GM18526 (cell line): ENCODE data around the gene FAM120AOS.

Experiments used
- POLR2A ChIP-seq: IDR thresholded peaks from 3 replicates; pipeline ENCODE4 v1.6.1; 2011; ENCODE audit not compliant: insufficient read length; ENCODE audit errors: extremely low read depth

The FAM120AOS gene

DNA sequence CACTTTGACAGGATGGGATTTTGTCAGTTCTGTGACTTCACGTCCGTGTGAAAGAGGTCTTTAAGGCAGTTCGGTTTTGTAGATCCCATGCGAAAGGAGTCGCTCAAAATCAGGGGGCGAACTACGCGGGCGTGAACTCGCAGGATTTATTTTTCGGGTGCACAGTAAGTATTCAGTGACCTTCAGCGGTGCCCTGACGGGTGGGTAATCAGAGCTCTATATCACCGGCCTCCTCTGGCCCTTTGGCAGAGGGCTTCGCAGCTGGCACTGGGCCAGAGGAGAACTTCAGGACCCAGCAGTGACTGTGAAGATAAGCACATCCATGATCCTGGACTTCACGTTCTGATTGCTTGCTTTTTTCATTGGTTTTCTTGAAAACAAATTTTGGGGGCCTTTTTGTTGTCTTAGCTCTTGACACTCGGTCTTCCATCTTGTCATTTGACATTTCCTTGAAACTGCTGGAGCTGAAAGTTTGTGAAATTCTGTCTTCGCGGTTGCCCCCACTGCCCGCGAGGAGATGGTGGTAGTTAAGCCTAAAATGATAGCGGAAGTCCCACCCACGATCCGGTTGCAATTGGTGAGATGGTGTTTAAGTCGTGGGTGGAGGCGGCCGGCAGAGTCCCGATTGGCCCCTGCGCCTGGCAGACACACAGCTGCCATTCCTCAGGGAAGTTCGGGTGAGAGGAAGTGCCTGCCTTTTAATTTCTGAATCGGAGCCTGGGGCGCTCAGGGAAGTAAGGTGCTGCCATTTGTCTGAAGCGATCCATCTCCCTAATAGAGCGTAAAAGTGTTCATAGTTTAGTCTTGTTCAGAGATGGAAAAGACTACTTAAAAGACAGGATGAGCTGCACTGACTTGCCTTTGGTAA, at the start of gene FAM120AOS:
Gene FAM120AOS (minus strand): TSS at position 535 of the 868 bp plus-strand sequence. CDS start 872 bp downstream, outside the sequence.
- peak; percentile 49 for TF ChIP-seq POLR2A

DNA sequence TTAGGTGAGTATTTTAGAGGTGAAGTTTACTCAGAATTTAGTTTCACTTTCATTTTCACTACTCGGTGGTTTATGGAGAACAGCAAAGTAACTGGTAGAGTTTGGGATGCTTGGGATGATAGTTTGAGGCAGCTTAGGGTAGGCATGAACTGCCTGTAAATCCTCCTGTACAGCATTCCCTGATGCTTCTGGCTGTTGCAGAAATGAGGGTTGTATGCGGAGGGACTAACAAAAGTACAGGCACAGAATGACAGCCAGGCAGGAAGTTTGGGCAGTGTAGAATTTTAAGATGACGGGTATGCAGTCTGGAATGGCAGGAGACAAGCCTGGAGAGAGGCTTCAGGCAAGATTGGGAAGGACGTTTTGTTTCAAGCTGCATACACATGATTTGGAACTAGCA, 48.0 kb upstream of the FAM120AOS start:
- no peak for TF ChIP-seq POLR2A

GRCh38 chr9:93500571-93501298, 47.4 kb upstream of the FAM120AOS start:
- no peak for TF ChIP-seq POLR2A

GRCh38 chr9:93496285-93496684, 42.9 kb upstream of the FAM120AOS start:
- TF ChIP-seq POLR2A = no peak

GRCh38 chr9:93493949-93494348, 40.6 kb upstream of the FAM120AOS start:
- no peak for TF ChIP-seq POLR2A

GRCh38 chr9:93492327-93492726, 38.9 kb upstream of the FAM120AOS start:
- TF ChIP-seq POLR2A = no peak

GRCh38 chr9:93491593-93492232, 38.3 kb upstream of the FAM120AOS start:
- no peak for TF ChIP-seq POLR2A

GRCh38 chr9:93488244-93488643, 34.9 kb upstream of the FAM120AOS start:
- no peak for TF ChIP-seq POLR2A

GRCh38 chr9:93486268-93486667, 32.9 kb upstream of the FAM120AOS start:
- no peak for TF ChIP-seq POLR2A

DNA sequence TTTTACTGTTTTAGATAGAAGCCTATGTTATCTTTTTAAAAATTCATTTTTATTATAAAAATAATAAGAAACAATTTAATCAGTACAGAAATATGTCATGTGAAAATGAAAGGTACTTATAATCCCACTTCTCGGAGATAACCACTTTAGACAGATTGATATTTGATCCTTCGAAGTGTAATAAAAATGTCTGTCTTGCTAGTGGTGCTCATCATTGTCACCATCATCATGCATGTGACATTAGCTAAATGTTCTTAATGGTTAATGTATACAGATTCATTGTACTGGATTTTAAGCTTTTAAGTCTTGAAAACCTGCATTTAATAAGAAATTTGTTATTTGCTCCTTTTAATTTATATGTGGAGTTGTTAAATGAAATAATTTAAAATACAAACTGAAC, 30.1 kb upstream of the FAM120AOS start:
- no peak for TF ChIP-seq POLR2A

DNA sequence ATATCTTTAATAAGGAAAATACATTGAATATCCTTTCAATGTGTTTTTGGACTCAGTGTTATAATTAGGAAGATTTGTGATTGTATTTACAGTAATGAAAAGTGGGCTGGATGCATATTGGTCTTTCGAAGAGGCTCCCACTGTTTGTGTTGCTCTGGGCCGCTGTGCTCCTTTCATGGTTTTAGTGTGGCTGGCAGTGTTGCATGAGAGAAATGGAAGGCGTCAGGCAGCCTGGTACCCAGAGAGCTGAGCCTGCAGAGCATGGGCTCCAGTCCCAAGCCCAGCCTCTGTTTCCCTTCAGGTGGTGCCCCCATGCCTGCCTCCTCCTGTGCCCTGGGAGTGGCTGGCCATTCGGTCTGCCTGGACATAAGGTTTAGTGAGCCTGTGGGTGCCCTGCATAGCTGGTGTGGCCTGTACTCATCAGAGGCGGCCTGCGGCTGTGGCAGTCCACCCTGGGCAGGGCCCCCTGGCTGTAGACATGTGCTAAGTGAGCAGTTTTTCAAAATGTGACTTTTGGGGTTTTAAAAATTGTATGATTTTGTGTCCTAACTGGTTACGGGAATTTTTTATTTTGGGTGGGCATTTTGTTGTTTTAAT, 27.4 kb upstream of the FAM120AOS start:
- no peak for TF ChIP-seq POLR2A

DNA sequence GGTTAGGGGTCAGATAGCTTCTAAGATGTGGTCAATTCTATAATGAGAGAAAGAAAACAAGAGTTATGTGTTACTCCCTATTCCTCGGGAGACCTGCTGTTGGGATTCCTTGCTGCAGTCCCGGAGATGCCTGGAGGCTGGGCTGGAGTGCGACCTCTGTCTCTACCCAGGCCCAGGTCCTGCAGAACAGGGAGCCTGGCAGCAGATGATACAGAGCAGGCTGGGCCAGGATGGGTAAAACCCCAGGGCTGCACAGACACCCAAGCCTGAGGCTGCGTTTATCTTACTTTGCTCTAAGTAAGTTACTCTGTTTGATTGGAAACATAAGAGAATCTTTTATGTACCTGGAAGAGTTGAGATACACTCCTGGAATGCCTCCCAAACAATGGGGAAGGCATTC, 26.9 kb upstream of the FAM120AOS start:
- no peak for TF ChIP-seq POLR2A

DNA sequence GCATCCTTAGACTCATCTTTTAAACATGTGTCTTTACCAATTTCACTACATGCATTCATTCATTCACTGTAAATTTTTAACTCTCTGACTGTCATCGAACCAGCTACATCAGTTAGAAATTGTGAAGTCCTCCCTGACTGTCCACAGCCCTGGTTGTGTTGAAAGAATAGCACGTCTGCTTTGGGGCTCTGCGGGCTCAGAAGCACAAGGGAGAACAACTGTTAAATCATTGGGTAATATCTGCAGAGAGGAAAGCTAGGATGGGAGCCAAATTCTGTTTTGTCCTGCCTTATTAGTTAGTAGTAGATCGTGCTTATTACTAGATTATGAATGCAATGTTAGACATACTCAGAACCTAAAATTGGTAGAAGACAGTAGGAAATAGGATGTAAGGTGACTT, 26.3 kb upstream of the FAM120AOS start:
- TF ChIP-seq POLR2A = no peak

DNA sequence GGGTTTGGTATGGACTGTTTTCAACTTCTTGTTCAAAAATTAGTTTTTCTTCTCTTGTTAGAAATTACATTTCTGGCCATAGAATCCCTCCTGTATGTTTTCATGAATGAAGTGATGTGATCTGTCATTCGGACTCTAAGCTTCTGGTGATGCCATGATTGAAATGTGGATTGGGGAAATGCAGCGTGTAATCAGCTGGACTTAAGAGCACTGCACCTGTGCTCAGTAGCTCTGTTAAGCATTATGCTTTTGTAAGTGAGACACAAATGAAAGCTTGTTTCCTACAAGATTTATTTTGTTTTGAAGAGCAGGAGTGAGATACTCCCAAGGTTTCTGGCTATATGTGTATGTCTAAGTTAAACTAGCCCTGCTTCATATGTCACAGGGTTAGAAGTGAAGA, 24.0 kb upstream of the FAM120AOS start:
- no peak for TF ChIP-seq POLR2A

DNA sequence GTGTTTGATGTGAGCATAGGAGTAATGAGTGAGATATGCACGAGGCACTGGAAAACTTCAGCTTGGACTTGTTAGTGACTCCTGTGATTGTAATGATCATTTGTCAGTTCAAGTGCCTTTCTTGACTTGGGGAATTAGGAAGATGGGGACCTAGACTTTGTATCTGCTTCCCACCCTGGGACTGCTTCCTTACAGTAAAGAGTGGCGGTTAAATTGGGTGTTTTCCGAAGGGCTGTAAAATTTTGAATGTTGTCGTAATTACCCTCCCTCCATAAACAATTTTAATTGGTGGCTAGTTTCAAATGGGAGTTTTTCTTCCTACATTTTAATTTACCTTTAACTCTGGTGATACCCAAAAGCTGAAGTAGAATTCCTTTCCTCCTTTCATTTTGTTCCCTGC, 23.5 kb upstream of the FAM120AOS start:
- no peak for TF ChIP-seq POLR2A

DNA sequence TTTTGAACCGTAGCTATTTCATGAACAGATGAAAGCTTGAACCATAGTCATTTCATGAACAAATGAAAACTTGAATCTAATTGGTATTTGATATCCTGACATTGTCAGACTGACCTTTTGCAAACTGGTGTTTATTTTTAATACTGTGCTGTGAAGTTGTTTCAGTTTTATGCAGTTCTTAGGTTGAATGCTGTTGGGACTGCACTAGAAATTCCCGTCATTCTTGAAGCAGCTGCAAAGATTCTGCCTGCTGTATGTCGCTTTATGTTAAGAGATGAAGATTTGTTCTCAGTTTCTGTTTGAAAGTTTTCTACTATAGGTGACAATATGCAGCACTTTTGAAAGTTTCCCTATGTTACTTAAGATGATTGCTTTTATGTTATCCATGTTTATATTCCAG, 22.5 kb upstream of the FAM120AOS start:
- no peak for TF ChIP-seq POLR2A

DNA sequence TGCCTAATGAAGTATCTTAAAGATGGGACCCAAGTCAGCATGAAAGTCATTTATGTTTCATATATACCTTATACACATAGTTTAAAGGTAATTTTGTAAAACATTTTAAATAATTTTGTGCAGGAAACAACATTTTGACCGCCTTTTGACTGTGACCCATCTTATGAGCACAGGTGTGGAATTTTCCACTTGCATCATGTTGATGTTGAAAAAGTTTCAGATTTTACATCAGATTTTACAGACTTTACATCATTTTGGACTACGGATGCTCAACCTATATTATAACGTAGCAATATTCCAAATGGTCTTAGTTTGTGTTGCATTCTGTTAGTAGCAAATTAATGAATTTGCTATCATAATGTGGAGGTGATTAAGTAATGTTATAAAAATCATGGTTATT, 21.7 kb upstream of the FAM120AOS start:
- no peak for TF ChIP-seq POLR2A
